Progenitor cell of endocrine pancreas (in vitro differentiated cells): ENCODE data around the gene FAM181A. TPM values are rescaled to one million over a fixed set of nuclear protein-coding genes. Genes with fewer than 3 reads are reported as not detected.
A peak's percentile ranks its signal among the peaks of the same experiment; 100 is the strongest.

Experiments used
- DNase-seq: peaks from one replicate; pipeline ENCODE4 v3.0.0; 2021; ENCODE audit warnings: low spot score; ENCODE audit not compliant: unreplicated experiment
- H3K27ac Mint-ChIP-seq: 2 replicates; pipeline ENCODE4 v1.8.0; 2021; ENCODE audit warnings: mild to moderate bottlenecking, moderate library complexity, mixed read lengths
- H3K27me3 Mint-ChIP-seq: 2 replicates; pipeline ENCODE4 v1.8.0; 2021; ENCODE audit warnings: mixed read lengths
- H3K36me3 Mint-ChIP-seq: 2 replicates; pipeline ENCODE4 v1.8.0; 2022; ENCODE audit warnings: mixed read lengths; ENCODE audit not compliant: insufficient read depth
- H3K4me1 Mint-ChIP-seq: 2 replicates; pipeline ENCODE4 v1.8.0; 2021; ENCODE audit warnings: low read depth, mixed read lengths
- H3K4me3 Mint-ChIP-seq: 2 replicates; pipeline ENCODE4 v1.8.0; 2021; ENCODE audit warnings: low read depth, mild to moderate bottlenecking, moderate library complexity, mixed read lengths
- H3K9me3 Mint-ChIP-seq: 2 replicates; pipeline ENCODE4 v1.8.0; 2021; ENCODE audit warnings: low read depth, mixed read lengths
- total RNA-seq: library from RNA; stranded (reverse); gene quantifications from 2 replicates; pipeline ENCODE4 v1.2.1, GENCODE V29; 2021
- TF ChIP-seq, protein P1 (sequence below): fragments of 200-600 bp; sonication (generic); IDR thresholded peaks from one replicate; pipeline ENCODE4 v1.5.0; 2021; ENCODE audit warnings: antibody characterized with exemption, mild to moderate bottlenecking; ENCODE audit not compliant: unreplicated experiment

FAM181A gene
- total RNA-seq, 1 donor from 2014 or later, result not detected

DNA sequence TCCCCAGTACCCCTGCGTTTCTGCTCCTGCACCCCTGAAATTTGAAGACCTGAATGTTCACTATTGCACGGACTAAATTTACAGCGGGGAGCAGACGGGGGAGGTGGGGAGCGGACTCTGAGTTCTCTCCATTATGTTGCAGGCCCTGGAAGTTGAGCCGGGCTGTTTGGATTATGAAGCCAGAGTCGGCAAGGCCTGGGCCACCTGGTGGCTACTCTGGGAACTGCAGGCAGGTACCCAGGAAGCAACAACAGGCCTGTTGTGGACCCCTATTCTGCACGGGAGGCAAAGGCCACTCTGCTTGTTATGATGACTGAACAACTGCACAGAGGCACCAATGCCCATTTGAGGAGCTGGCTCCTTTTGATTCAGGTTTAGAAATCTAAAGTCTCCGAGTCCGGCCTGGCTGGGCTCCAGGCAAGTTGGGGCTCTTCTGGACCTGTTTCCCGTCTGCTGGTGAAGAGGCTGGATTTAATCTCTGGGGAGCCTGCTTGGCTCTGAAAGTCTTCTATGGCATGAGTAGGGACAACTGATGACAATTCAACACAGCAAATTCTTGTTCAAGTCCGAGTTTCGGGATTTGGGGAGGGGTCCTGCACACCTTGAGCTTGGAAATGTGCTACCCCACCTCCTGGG lies 34.1 kb upstream of the FAM181A start:
- H3K27me3 Mint-ChIP-seq, result peaks cover 21% of the 10 kb centered on the region
- H3K4me3 Mint-ChIP-seq, result no peak overlapping the region
- H3K9me3 Mint-ChIP-seq, result no peaks in the 10 kb centered on the region
- DNase-seq, result peak; percentile 87
- H3K27ac Mint-ChIP-seq, result no peak overlapping the region
- no peaks in the 10 kb centered on the region for H3K4me1 Mint-ChIP-seq
- H3K36me3 Mint-ChIP-seq, result no peaks in the 10 kb centered on the region
- TF ChIP-seq, protein P1, sequence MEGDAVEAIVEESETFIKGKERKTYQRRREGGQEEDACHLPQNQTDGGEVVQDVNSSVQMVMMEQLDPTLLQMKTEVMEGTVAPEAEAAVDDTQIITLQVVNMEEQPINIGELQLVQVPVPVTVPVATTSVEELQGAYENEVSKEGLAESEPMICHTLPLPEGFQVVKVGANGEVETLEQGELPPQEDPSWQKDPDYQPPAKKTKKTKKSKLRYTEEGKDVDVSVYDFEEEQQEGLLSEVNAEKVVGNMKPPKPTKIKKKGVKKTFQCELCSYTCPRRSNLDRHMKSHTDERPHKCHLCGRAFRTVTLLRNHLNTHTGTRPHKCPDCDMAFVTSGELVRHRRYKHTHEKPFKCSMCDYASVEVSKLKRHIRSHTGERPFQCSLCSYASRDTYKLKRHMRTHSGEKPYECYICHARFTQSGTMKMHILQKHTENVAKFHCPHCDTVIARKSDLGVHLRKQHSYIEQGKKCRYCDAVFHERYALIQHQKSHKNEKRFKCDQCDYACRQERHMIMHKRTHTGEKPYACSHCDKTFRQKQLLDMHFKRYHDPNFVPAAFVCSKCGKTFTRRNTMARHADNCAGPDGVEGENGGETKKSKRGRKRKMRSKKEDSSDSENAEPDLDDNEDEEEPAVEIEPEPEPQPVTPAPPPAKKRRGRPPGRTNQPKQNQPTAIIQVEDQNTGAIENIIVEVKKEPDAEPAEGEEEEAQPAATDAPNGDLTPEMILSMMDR, result peak; percentile 98

DNA sequence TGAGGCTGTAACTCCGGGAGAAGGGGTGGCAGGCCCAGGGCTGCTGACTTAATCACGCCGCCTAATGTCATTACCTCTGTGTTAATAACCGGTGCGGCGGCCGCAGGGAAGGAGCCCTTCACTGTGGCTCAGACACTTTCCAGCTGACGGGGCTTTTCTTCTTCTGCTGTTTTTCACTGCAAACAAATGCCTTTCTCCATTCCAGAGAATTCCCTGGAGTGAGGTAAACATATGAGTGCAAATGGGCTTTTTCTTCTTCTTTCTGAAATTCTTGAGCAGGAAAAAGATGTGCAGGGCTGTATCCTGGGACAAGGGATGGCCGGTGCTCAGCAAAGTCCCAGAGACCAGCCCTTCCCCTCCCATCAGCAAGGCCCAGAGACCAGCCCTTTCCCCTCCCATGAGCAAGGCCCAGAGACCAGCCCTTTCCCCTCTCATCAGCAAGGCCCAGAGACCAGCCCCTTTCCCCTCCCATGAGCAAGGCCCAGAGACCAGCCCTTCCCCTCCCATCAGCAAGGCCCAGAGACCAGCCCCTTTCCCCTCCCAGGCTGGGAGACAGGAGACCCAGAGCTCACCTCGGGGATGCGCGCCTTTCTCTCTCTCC lies 33.4 kb upstream of the FAM181A start:
- H3K36me3 Mint-ChIP-seq, result no peaks in the 10 kb centered on the region
- no peaks in the 10 kb centered on the region for H3K4me1 Mint-ChIP-seq
- no peak for DNase-seq
- H3K4me3 Mint-ChIP-seq, result no peak overlapping the region
- H3K27me3 Mint-ChIP-seq, result peaks cover 17% of the 10 kb centered on the region
- TF ChIP-seq, protein P1, result no peak
- no peak overlapping the region for H3K27ac Mint-ChIP-seq
- H3K9me3 Mint-ChIP-seq, result no peaks in the 10 kb centered on the region

DNA sequence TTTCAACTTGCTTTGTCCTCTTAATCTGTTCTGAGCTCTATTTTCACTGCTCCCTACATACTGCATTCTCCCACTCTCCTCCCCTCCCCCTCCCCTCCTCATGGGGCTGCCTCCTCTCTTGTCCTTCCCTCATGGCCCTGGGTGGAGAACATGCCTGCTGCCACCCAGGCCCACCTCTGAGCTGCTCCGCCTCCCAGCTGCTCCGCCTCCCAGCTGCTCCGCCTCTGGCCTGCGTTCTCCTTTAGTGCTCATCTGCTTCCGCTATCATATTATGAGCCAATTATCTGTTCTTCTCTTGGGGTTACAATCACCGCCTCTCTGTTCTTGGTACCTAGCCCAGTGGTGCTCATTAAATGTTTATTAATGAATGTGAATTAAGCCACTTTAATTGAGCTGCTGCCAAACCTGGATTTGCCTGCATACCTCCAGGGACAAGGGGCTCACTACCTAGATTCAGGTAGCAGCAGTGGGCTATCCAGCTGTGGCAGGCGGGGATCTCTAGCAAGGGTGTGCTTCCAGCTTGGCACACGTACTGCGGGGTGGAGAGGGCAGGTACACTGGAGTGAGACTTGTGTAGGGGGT lies 32.0 kb upstream of the FAM181A start:
- Mint-ChIP-seq H3K4me3 (no peak overlapping the region), H3K36me3 (no peaks in the 10 kb centered on the region), H3K27me3 (peaks cover 19% of the 10 kb centered on the region), H3K9me3 (no peaks in the 10 kb centered on the region), H3K27ac (no peak overlapping the region), H3K4me1 (no peaks in the 10 kb centered on the region)
- DNase-seq, result no peak
- TF ChIP-seq, protein P1, result no peak

DNA sequence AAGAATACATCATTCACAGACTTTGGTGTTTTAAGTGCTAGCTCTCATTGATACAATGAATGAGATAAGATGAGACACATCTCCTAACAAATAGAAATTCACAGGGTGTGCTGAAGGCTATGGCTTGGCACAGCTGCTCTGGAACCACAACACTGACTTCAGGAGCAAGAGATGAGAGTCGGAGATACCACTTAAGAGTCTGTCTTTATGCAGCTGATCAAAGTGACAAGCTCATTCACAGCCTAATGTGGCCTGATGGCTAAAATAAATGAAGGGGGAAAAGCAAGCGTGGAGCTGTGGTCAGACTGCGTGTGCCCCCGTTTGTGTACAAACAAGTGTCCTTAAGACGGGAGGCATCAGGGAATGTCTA lies 29.7 kb upstream of the FAM181A start:
- Mint-ChIP-seq H3K9me3 (no peaks in the 10 kb centered on the region), H3K4me3 (no peak overlapping the region), H3K27me3 (peaks cover 11% of the 10 kb centered on the region), H3K4me1 (peaks cover 9% of the 10 kb centered on the region), H3K27ac (no peak overlapping the region), H3K36me3 (no peaks in the 10 kb centered on the region)
- no peak for DNase-seq
- TF ChIP-seq, protein P1, result no peak

DNA sequence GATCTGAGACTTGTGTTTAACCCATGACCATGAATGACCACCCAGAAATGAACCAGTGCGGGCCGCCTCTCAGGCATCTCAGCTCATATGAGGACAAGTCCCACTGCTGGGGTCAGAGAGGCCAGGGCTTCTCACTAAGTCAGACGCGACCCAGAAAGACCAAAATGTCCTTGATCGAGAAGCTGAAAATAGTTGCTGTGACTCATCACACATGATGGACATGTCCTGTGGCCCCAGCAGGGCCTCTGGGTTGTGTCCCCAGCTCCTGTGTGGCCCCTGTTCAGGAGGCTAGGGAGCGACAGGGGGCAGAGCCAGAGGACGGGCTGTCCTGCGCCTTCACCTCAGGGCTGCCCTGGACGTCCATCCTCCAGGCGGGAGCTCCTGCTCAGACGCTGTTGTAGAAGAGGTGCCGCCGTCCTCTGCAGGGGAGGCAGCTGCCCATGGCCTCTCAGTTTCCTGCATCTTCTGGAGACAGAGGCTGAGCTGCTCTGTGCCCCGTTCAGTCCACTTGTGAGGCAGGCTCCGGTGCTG lies 29.0 kb upstream of the FAM181A start:
- TF ChIP-seq, protein P1, result no peak
- Mint-ChIP-seq H3K9me3 (no peaks in the 10 kb centered on the region), H3K36me3 (no peaks in the 10 kb centered on the region)

More for the DNA sequence above, 29.0 kb upstream of the FAM181A start:
- Mint-ChIP-seq H3K4me3 (no peak overlapping the region), H3K4me1 (peaks cover 14% of the 10 kb centered on the region), H3K27ac (no peak overlapping the region), H3K27me3 (peaks cover 11% of the 10 kb centered on the region)
- DNase-seq, result no peak
